SK-N-MC (cell line): ENCODE measurements around the gene DGKH.

Source experiments
- EZH2 ChIP-seq: fragments of 200-600 bp; sonication (generic); IDR thresholded peaks from one replicate; pipeline ENCODE4 v1.6.1; 2017; ENCODE audit warnings: antibody characterized with exemption
- POLR2AphosphoS5 ChIP-seq: IDR thresholded peaks from 2 replicates; pipeline ENCODE4 v1.6.1; 2012; ENCODE audit warnings: mild to moderate bottlenecking, low read depth, low read length, borderline replicate concordance

DNA sequence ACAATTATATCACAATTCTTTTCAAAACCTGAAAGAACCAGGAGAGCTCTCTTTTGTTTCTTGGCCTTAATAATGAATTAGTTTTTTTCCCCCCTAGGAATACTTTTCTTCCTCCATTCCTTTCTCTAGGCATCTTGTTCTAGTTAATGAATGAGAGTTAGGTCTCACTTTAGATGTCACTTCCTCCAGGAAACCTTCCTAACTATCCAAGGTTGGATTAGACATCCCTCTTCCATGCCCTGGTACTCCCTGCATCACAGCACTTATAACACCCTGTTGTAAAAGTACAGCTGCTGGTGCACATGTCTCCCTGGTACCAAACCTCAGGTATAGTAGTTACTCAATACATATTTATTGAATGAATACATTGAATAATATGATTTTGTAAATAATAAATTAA is 21.2 kb upstream of the DGKH start:
- TF ChIP-seq EZH2 (no peak), POLR2AphosphoS5 (no peak)
